Esophagus squamous epithelium (tissue), 5 donors: ENCODE measurements around the gene NEUROG1. TPM values are rescaled to one million over a fixed set of nuclear protein-coding genes. Genes with fewer than 3 reads are reported as not detected.

Experiments used
- DNase-seq: peaks from one replicate; lab custom pipeline; 2025; lab: John Stamatoyannopoulos, UW
- H3K27ac ChIP-seq, 4 donors: fragments of 200-600 bp; sonication (generic); one replicate each; pipeline ENCODE4 v1.5.1; 2016 to 2019; ENCODE audit warnings: mild to moderate bottlenecking in 1 of 4
- H3K27me3 ChIP-seq, 4 donors: fragments of 200-600 bp; sonication (generic); 1 replicate in 3 of 4; 2 replicates in 1 of 4; pipeline versions ENCODE4 v1.5.1 to v1.6.0; 2017 to 2021; ENCODE audit warnings: antibody characterized with exemption in 1 of 4
- H3K36me3 ChIP-seq, 3 donors: fragments of 200-600 bp; sonication (generic); one replicate each; pipeline ENCODE4 v1.5.1; 2016 to 2019
- H3K4me1 ChIP-seq, 3 donors: fragments of 200-600 bp; sonication (generic); one replicate each; pipeline ENCODE4 v1.5.1; 2017 to 2019
- H3K4me3 ChIP-seq, 4 donors: fragments of 200-600 bp; sonication (generic); 1 replicate in 3 of 4; 2 replicates in 1 of 4; pipeline ENCODE4 v1.5.1; 2016 to 2019; ENCODE audit warnings: mild to moderate bottlenecking in 2 of 4, moderate library complexity in 1 of 4
- H3K9me3 ChIP-seq, 3 donors: fragments of 200-600 bp; sonication (generic); one replicate each; pipeline ENCODE4 v1.5.1; 2016 to 2019
- POLR2A ChIP-seq, 4 donors: fragments of 450-650 bp; IDR thresholded peaks; one replicate each; pipeline ENCODE4 v1.6.1; 2017; ENCODE audit warnings: antibody characterized with exemption in 4 of 4, mild to moderate bottlenecking in 4 of 4, moderate library complexity in 3 of 4
- WGBS, 2 donors: methylation state at CpG; one replicate each; pipeline ENCODE4 v1.1.5; 2018; 5-methylcytosine and 5-hydroxymethylcytosine counted together
- intact Hi-C: fragments of 100-400 bp; cut with DNase I; formaldehyde crosslinking; loops from one replicate; pipeline ENCODE4 v1.15.0; 2022
- total RNA-seq, 4 donors: library from RNA; depleted of rRNA; stranded (reverse); fragments of >200 nt; gene quantifications; one replicate each; pipeline ENCODE4 v1.1.0, GENCODE V29; 2016
- TF ChIP-seq, protein P1 (sequence below), 6 experiments: fragments of 450-650 bp in 4 of 6; fragments of 200-600 bp in 2 of 6; sonication (generic) in 2 of 6; IDR thresholded peaks; one replicate each; pipeline ENCODE4 v1.5.1; 2016 to 2019; ENCODE audit warnings: antibody characterized with exemption in 6 of 6, mild to moderate bottlenecking in 4 of 6, moderate library complexity in 4 of 6
- donor health status: DM: yes; HTN: yes; CAD: no.

Gene NEUROG1
- total RNA-seq, 4 donors from 2014 or later, result not detected

DNA sequence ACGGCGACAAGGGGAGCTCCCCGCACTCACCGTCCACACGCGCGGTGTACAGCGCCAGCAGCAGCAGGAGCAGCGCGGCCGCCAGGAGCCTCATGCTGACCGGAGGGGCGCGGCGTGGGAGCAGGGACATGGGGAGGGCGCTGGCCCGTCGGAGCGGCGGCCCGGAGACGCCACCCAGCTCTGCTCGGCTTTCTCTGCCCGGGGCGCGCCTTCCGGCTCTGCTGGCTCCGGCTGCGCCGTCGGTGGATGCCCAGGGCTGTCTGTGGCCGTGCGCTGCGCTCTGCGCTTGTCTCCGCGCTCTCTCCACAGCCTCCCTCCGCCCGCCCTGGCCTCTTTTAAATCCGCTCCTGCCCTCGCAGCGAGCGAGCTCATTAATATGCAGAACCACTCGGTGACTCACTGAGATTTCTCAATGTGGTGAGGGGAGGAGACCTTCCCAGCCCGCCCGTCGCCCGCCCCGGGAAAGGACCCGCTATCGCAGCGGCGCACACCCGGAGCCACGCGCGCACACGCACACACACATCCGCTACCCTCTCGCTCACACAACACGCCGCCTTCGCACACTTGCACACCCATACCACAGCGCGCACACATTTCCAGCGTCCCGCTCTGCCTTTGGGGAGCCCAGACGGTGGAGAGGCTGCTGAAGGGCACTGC is 43.0 kb upstream of the NEUROG1 start, which contains the start of gene CXCL14:
TSS of gene CXCL14 (minus strand) at position 307 of the 657 bp plus-strand sequence. CDS start at position 94, 213 bp downstream.
- no peaks in the 10 kb centered on the region for H3K36me3 ChIP-seq
- peak within 1 kb of the TSS; percentile 72 to 75 (median 73) for H3K27ac ChIP-seq
- H3K9me3 ChIP-seq, result no peaks in the 10 kb centered on the region
- H3K4me3 ChIP-seq, result peak within 1 kb of the TSS; percentile 51 to 71 (median 54)
- WGBS, 2 donors, result 0% methylated on average over 31 of the region's 68 CpGs; no CpG with 5 or more reads in 1 of the 2 donors
- DNase-seq, result no peak
- peaks cover 8 to 54% (median 11%) of the 10 kb centered on the region in 3 donors for H3K4me1 ChIP-seq
- intact Hi-C loops, result no loop called here
- H3K27me3 ChIP-seq, result peaks cover 0 to 89% (median 5%) of the 10 kb centered on the region in 4 donors
- TF ChIP-seq, protein P1, sequence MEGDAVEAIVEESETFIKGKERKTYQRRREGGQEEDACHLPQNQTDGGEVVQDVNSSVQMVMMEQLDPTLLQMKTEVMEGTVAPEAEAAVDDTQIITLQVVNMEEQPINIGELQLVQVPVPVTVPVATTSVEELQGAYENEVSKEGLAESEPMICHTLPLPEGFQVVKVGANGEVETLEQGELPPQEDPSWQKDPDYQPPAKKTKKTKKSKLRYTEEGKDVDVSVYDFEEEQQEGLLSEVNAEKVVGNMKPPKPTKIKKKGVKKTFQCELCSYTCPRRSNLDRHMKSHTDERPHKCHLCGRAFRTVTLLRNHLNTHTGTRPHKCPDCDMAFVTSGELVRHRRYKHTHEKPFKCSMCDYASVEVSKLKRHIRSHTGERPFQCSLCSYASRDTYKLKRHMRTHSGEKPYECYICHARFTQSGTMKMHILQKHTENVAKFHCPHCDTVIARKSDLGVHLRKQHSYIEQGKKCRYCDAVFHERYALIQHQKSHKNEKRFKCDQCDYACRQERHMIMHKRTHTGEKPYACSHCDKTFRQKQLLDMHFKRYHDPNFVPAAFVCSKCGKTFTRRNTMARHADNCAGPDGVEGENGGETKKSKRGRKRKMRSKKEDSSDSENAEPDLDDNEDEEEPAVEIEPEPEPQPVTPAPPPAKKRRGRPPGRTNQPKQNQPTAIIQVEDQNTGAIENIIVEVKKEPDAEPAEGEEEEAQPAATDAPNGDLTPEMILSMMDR (IDR thresholded peaks at IDR 0.05), result peak in 1 of 6 experiments; percentile 7
- peak in 3 of 4 donors; percentile 39 to 71 (median 71) for TF ChIP-seq POLR2A (IDR thresholded peaks at IDR 0.05)

DNA sequence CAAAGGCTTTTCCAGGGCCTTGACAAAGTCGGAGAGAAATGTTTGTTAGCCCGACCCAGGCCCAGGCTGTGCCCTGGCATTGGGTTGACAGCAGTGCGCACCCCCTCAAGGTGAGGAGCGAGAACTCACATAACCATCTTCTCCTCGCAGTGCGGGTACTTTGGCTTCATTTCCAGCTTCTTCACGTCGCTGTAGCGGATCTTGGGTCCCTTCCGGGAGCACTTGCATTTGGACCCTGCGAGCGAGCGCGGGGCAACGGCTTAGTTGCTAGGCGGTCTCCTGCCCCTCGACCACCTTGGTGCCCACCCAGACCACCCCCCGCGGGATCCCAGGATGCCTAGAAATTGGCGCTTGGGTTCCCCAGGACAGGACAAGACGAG is 42.5 kb upstream of the NEUROG1 start:
- 0 to 2% methylated on average over 4 to 10 of the region's 21 CpGs for WGBS, 2 donors
- no peaks in the 10 kb centered on the region for H3K9me3 ChIP-seq
- peaks cover 0 to 88% (median 5%) of the 10 kb centered on the region in 4 donors for H3K27me3 ChIP-seq
- H3K4me3 ChIP-seq, result peak overlapping the region; percentile 51 to 71 (median 54)
- no peaks in the 10 kb centered on the region for H3K36me3 ChIP-seq
- peaks cover 8 to 54% (median 11%) of the 10 kb centered on the region in 3 donors for H3K4me1 ChIP-seq
- DNase-seq, result no peak
- TF ChIP-seq, protein P1 (IDR thresholded peaks at IDR 0.05), result no peak
- no peak for TF ChIP-seq POLR2A (IDR thresholded peaks at IDR 0.05)
- peak overlapping the region; percentile 72 to 75 (median 73) for H3K27ac ChIP-seq
- intact Hi-C loops, result no loop called here

DNA sequence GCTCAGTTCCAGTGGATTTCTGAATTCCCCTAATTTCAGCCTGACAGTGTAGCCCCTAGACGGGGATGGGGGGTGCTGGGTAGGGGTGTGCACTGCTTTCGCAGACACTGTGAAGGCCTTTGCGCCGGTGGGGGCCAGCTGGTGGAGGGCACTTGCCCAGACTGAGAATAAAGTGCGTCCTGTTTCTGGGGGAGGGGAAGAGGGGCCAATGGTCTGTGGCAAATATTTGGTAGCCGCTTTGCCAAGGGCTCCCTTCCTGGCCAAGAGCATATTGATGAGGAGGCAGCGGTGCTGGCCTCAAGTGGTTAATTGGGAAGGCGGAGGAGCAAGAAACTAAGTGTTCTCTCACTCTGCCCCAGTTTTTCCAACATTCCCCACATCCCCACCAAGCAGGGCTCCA is 41.7 kb upstream of the NEUROG1 start:
- no peak for DNase-seq
- peaks cover 8 to 62% (median 11%) of the 10 kb centered on the region in 3 donors for H3K4me1 ChIP-seq
- H3K27ac ChIP-seq, result peak overlapping the region; percentile 11 to 74 (median 47)
- peaks cover 0 to 81% (median 3%) of the 10 kb centered on the region in 4 donors for H3K27me3 ChIP-seq
- H3K9me3 ChIP-seq, result no peaks in the 10 kb centered on the region
- WGBS, 2 donors, result 6 to 17% methylated on average over 2 to 8 of the region's 8 CpGs
- H3K36me3 ChIP-seq, result no peaks in the 10 kb centered on the region
- TF ChIP-seq, protein P1 (IDR thresholded peaks at IDR 0.05), result no peak
- no peak for TF ChIP-seq POLR2A (IDR thresholded peaks at IDR 0.05)
- intact Hi-C loops, result no loop called here
- peak overlapping the region; percentile 51 to 71 (median 54) for H3K4me3 ChIP-seq

DNA sequence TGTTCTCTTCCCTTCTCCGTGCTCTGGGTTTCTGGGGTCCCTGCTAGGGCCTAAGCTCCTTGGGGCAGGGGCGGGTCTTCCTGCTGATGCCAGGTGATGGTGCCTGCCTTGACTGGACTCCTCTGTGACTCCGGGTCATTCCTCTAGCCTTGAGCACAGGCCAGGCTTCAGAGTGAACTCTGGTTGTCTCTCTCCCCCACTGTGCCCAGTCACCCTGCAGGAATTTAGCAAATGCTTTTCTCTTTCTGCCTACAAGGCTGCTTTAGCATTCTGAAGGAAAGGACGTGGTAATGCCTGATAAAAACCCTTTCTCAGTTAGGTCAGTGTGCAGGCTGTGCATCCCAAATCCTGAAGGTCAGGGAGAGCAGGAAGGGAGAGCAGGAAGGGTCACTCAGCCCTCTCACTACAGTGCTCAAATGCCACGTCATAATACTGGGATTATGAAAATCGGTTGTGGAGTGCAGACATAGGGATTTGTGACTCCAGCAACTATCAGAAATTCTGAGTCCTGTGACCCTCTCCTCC is 40.4 kb upstream of the NEUROG1 start:
- no peak for DNase-seq
- H3K4me1 ChIP-seq, result peaks cover 8 to 74% (median 11%) of the 10 kb centered on the region in 3 donors
- H3K27me3 ChIP-seq, result peaks cover 0 to 69% (median 3%) of the 10 kb centered on the region in 4 donors
- peak overlapping the region in 2 of 4 donors; percentile 17 to 52 for H3K27ac ChIP-seq
- no peak for TF ChIP-seq POLR2A (IDR thresholded peaks at IDR 0.05)
- TF ChIP-seq, protein P1 (IDR thresholded peaks at IDR 0.05), result no peak
- intact Hi-C loops, result no loop called here
- 31 to 50% methylated on average over 5 to 6 of the region's 6 CpGs for WGBS, 2 donors
- no peaks in the 10 kb centered on the region for H3K9me3 ChIP-seq
- no peaks in the 10 kb centered on the region for H3K36me3 ChIP-seq
- H3K4me3 ChIP-seq, result peak overlapping the region in 3 of 4 donors; percentile 51 to 71 (median 53)

DNA sequence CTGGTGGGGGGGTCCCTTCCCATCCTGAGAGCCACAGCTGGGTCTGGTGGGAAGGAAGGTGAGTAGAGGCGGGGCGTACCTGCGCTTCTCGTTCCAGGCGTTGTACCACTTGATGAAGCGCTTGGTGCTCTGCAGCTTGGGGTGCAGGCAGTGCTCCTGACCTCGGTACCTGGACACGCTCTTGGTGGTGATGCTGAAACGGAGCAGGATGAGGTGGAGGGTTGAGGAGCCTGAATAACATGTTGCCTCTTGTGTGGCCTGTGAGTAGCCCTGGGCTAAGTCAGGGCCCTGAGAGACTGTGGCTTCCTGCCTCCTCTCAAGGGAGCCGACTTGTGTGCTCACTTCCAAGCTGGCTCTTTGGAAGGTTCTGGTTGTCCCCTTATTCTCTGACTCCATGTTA is 38.7 kb upstream of the NEUROG1 start:
- WGBS, 2 donors, result 76 to 78% methylated on average over 5 to 6 of the region's 10 CpGs
- Histone ChIP-seq H3K4me1 (peaks cover 8 to 87% (median 11%) of the 10 kb centered on the region in 3 donors), H3K27ac (no peak overlapping the region), H3K9me3 (no peaks in the 10 kb centered on the region), H3K27me3 (peaks cover 0 to 59% (median 3%) of the 10 kb centered on the region in 4 donors), H3K36me3 (no peaks in the 10 kb centered on the region), H3K4me3 (no peak overlapping the region)
- intact Hi-C loops, result no loop called here
- DNase-seq, result no peak
- TF ChIP-seq POLR2A (IDR thresholded peaks at IDR 0.05), result no peak
- TF ChIP-seq, protein P1 (IDR thresholded peaks at IDR 0.05), result no peak
